ENCODE results near the gene AK5.
"Not testable (repeated sequence)": the region's sequence is repeated elsewhere in the genome, so short reads cannot be mapped to it uniquely, and the experiment has no call there.

AK5 gene

DNA sequence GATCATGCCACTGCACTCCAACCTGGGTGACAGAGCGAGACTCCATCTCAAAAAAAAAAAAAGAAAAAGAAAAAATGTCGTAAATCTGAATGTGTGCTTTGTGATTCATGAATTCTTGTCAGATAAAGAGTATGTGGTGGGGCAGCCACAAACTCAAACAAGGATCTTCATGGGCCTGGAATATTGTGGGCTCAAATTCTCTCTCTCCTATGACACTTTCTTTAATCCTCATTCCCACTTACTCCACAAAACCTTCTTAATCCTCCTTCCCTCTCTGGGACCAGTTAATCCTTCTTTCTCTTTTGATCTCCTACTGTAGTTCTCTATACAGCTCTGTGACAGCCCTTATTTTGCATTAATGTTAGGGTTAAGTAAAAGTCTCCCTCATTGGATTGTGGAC lies 112.3 kb downstream of the AK5 start:
- in situ Hi-C loops (cut with MboI; ENCODE audit: low sequenced_read_pairs) = no loop called here

DNA sequence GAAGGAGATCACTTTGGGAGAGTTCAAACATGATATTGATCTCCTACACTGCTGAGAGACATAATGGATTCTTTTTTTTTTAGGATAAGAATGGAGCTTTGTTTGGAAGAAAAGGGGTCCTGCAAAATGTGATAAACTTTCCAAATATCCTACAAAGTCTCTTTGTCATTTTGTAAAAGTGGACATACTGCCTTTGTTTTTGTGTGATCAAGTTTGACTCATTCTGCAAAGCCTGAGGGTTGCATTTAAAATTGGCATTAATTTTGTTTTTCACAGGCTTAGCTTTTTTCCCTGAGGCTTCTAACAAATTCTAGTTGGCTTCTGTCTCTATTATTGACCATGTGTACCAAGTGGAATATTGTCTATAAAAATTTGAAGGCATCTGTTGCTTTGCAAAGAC lies 113.2 kb downstream of the AK5 start:
- in situ Hi-C loops (cut with MboI; ENCODE audit: low sequenced_read_pairs) = no loop called here

DNA sequence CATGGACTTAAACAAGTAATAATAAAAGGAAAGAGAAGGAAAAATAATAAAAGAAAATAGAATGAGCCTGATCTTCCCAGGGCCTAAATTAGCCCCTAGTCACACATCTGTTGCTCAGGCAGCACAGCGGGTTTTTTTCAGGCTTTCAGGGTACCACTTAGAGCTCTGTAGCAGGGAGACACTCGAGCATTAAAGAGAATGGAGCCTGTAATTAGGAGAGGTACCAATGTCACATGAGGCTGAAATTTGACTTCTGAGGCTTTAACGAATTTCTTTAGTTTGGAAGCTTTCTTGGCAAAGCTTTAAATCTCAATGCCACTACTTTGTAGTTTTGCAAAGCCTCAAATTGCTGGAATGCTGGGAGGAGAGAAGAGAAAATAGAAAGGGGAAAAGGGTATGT lies 116.3 kb downstream of the AK5 start:
- in situ Hi-C loops (cut with MboI; ENCODE audit: low sequenced_read_pairs) = no loop called here

DNA sequence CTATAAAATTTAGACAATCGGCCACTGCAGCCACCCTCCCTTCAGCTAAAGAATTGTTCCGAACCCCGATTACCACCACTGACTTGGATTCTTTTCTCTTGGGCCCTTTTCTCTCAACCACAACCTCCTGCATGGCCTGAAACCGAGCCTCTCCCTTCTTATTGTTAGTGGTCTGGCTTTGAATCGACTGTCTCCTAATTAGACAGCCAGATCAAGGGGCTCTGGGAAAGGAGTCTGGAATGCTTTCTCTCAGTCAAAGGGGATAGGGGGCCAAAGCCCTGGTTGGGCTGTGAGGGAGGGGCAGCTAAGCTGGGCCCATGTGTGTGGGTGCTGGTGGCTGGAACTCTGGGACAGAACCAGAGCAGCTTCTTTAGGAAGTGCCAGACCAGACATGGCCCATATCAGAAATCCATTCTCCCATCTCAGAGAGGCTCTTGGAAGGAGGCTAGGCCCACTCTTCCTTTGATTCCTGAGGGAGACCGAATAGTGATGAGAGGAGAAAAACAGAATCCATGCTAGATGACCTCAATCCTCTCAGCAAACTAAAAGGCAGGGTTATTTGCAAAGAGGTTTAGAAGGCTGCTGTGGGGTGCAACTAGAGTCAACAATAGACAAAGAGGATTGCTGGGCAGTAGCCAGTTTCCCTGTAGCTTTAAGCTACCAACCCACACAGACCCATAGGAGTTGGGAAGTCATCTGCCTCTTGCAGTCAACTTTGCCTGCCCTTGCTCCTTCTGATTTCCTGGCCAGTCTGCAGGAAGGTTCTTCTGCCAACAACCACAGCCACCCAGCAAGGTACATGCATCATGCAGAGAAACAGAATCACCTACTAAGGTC lies 117.6 kb downstream of the AK5 start:
- in situ Hi-C loops (cut with MboI; ENCODE audit: low sequenced_read_pairs) = no loop called here

DNA sequence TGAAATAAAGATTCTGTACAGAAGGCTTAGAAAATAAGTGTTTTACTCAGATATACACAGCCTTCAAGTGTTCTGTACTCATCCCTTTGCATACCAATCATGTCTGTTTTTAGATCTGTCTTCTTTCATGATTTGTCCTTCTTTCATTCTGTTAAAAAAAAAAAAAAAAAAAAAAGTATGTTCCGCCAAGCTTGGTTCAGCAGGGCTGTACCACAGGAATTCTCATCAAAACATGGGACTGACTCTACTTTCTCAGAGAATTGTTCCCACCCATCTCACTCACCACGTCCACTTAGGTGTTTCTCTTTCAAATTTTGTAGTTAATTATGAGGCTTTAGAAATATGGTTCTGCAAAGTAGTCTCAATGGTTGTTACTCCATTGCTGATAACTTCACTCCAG lies 119.0 kb downstream of the AK5 start:
- in situ Hi-C loops (cut with MboI; ENCODE audit: low sequenced_read_pairs) = no loop called here

DNA sequence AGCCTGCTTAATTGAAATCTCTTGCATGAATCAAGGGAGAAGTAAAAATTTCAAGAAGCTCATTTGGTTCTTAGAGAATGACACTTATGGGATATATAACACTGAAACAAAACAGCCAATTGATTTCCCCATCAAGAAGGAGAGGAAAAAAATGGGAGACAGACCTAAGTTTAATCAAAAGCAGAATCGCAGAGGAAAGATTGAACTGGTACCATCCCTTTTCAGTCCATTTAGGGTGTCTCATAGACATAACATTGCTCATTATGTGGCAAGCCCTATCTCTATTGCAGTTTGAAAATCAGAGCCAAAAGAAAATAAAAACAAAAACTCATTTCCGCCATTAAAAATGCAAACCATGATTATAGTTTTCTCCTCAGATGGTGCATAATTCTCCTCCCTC lies 119.6 kb downstream of the AK5 start:
- in situ Hi-C loops (cut with MboI; ENCODE audit: low sequenced_read_pairs) = no loop called here

DNA sequence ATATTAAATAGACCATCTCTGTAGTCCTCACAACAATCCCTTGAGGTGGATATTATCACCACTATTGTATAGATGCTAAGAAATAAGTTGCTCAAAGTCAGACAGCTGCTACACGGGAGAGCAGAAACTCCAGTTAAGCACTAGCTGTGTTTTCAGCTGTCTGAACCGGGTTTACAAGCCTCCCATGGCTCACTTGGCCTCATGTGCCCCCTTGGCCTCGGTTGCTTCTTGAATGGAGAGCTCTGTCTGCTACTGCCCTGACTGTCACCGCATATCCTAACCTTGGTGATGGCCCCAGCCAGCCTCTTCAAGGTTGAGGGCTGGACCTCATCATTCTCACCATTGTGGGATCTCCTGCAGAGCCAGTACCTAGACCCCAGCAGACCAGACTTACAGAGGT lies 123.4 kb downstream of the AK5 start:
- in situ Hi-C loops (cut with MboI; ENCODE audit: low sequenced_read_pairs) = no loop called here

DNA sequence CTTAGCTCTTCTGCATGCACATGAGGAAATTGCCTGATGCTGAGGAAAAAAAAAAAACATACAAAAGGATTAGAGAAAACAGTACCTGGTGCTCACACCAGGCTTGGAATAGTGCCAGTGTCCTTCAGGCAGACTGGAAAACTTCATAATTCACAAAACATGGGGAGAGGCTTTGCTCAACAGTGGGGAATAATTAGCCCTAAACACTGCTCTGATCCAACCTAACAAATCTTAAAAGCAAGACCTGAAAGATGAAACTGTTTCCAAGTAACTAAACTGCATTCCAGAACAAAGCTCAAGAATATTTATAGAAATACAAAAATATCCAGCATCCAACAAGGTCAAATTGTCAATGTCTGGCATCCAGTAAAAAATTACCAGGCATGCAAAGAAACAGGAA lies 124.8 kb downstream of the AK5 start:
- in situ Hi-C loops (cut with MboI; ENCODE audit: low sequenced_read_pairs) = no loop called here

DNA sequence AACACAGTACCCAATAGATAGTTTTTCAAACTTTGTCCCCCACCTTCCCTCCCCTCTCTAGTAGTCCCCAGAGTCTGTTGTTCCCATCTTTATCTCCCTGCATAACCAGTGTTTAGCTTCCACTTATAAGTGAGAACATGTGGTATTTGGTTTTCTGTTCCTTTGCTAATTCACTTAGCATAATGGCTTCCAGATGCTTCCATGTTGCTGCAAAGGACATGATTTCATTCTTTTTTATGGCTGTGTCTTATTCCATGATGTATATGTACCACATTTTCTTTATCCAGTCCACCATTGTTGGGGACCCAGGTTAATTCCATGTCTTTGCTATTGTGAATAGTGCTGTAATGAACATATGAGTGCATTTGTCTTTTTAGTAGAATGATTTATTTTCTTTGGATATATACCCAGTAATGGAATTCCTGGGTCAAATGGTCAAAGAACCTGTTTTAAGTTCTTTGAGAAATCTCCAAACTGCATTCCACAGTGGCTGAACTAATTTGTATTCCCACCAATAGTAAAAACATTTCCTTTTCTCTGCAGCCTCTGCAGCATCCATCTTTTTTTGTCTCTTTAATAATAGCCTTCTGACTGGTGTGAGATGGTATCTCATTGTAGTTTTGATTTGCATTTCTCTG lies 126.0 kb downstream of the AK5 start:
- in situ Hi-C loops (cut with MboI; ENCODE audit: low sequenced_read_pairs) = no loop called here

DNA sequence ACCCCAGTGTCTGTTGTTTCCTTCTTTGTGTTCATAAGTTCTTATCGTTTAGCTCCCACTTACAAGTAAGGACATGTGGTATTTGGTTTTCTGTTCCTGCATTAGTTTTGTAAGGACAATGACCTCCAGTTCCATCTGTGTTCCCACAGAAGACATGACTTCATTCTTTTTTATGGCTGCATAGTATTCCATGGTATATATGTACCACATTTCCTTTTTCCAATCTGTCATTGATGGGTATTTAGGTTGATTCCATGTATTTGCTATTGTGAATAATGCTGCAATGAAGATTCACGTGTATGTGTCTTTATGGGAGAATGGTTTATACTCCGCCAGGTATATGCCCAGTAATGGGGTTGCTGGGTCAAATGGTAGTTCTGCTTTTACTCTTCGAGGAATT lies 127.1 kb downstream of the AK5 start:
- in situ Hi-C loops (cut with MboI; ENCODE audit: low sequenced_read_pairs) = not testable (repeated sequence)

DNA sequence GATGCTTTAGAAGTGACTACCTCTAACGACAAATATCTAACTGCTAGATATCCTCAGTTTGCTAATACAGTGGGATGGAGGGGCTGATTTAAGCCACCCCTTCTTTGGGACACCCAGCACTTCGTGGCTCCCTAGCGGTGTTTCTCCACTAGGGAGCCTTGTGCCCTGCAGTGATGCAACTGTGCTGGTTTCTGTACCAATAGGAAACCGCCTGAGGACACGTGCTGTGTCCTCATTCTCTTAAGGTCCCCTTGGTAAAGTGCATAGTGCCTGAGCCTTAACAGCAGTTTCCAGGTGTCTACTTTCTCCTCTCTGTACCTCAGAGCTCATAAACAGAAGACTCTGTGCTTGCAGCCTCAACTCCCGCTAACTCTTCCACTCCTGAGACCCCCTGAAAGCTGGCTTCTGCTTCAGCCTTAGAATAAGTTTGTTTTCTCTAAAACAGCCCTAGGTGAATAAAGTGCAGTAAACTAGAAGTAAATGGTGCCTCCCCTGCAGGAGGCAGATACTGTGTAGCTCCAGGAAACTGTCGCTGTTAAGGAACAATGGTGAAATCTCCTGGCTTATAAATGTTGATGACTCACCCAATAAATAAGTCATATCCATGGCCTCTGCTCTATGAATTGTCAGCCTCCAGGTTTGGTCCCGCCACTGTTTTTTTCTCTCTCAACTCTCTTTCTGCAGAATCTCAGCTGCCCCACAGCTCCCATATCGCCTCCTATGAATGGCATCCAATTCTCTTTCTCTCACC lies 130.4 kb downstream of the AK5 start:
- in situ Hi-C loops (cut with MboI; ENCODE audit: low sequenced_read_pairs) = no loop called here

DNA sequence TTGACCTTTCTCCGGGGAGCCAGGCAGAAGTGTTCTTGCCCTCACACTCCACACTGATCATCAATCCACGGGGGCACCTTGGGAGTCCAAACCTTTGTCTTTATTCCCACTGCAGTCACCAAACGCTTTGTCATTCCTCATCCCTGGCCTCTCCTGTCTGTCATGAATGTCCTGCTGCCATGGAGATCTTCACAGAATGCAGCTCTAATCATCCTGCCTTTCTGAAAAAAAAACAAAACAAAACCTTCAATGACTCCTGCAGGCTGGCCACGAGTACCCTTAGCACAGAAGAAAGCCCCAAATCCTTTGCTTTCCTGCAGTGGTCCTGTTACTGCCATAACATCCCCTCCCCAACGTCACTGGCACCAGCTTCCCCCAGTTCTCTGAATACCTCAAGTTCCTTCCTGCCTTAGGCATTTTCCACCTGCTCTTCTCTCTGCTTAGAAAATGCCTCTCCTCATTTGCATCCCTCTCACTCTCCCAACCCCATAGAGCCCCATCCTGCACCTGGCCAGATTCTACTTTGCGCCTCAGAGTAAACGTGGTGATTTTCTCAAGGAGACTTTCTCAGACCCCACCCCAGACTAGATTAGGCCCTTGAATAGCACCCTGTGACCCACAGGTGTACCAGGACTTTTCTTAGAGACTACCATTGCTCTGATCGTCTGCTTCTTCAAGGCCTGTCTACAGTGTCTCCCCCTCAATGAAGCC lies 131.2 kb downstream of the AK5 start:
- in situ Hi-C loops (cut with MboI; ENCODE audit: low sequenced_read_pairs) = no loop called here

DNA sequence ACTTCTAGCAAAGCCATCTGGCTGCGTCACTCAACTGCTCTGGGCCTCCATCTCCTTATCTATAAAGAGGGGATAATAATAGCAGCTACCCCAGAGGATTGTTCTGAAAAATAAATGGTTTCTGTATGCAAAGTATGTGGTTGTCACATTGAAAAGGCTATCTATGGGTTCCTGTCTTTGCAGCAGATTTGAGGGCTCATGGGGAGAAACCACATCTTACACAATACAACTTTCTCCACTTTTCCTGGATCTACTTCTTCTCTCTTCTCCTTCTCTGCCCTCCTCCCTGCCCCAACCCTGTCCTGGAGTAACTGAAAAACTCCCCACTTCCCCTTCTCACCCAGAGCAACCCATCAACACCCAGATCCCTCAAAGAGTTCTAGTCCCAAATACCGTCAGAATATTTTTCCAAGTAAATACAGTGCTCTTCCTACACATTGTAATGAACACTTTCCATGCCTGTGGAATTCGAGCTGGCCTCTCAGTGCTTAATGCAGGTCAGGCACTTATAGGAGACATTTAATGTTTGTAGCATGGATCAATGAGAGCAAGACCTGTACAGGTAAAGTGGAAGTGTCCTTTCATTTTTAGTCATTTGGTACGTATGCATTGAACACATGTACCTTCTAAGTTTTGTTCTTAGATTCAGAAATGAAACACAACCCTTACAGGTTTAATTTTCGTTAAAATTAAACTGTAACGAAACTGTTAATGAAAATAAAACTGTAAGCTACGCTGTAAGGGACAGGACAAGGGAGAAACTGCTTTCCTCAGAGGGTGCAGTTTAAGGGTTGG lies 131.9 kb downstream of the AK5 start:
- in situ Hi-C loops (cut with MboI; ENCODE audit: low sequenced_read_pairs) = no loop called here

DNA sequence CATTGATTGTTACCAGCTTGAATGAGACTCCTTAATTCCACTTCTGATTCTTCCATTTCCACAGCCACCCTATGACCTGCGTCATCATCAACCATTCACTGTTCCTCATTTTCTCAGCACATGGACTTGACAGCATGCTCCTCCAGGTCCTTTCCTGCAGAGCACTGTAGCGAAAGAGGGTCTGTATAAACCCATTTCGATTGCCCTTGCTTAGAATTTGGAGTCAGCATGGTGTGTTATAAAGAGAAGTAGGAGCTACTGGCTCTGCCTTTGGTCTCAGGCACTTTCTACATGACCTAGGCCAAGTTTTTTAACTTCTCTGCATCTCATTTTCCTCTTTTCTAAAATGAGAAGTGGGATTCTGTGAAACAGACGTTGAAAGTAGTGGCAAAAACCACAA lies 133.8 kb downstream of the AK5 start:
- in situ Hi-C loops (cut with MboI; ENCODE audit: low sequenced_read_pairs) = no loop called here

DNA sequence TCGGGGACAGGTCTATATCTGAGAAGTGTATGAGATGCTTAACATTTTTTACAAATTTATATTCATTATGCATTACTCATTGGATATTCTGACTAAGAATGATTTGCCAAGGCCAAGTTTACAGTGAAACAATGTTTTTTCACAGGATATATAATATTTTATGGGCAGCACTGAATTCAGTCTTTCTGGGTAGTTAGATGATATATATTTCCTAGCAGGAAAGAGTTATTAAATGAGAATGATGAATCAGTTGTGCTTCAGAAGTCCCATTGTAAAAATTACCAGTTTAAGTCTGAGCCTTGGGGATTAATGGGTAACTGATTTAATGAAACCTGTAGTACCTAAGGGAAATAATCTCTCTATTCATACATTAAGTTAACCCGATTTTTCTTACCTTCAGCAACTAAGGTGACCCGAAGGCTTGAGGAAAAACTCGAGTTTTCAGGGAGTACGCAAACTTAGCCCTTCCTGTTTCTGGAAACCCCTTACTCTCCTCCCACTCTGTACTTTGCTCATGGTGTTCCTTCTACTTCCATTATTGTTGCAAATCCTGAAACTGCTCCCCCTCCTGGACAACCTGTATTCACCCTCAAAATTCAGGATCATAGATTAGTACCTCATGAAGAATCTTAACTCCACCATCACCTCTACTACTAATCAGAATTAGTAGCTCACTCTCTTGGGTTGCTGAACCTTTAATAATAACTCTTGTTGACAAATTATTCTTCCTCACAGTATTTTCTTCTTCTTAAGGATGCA lies 135.1 kb downstream of the AK5 start:
- in situ Hi-C loops (cut with MboI; ENCODE audit: low sequenced_read_pairs) = no loop called here

DNA sequence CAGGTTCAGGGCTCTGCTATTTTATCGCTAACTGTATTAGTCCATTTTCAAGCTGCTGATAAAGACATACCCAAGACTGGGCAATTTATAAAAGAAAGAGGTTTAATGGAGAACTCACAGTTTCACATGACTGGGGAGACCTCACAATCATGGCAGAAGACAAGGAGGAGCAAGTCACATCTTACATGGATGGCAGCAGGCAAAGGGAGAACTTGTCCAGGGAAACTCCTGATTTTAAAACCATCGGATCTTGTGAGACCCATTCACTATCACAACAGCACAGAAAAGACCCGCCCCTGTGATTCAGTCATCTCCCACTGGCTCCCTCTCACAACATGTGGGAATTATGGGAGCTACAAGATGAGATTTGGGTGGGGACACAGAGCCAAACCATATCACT lies 136.2 kb downstream of the AK5 start:
- in situ Hi-C loops (cut with MboI; ENCODE audit: low sequenced_read_pairs) = not testable (repeated sequence)

DNA sequence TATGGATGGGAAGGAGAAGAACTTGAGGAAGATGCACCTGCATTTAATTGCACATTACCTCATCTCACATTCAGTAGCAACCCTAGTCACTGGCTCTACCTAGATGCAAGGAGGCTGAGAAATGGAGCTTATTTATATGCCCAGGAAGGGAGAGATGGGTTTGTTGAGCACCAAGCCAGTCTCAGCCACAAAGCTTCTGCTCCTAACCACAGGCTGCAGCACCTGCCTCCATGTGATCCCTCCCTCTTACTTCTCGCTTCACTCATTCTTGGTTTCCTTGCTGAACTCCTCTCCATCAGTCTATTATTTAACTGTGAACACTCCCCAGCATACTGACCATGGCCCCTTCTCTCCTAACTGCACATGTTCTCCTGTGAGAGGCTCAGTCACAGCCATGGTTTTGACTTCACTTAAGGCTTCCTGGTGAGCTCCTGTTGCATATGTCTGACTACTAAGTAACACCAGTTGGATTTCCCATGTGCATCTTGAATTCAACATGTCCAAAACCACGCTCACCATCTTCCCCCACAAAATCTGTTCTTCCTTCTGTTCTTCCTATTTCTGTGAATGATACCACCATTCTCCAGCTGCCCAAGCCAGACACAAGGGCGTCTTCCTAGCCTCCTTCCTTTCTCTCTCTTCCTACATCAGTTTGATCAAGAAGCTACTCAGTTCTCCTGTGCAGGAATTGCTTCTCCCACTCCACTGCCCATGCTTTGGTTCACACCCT lies 139.8 kb downstream of the AK5 start:
- in situ Hi-C loops (cut with MboI; ENCODE audit: low sequenced_read_pairs) = no loop called here

DNA sequence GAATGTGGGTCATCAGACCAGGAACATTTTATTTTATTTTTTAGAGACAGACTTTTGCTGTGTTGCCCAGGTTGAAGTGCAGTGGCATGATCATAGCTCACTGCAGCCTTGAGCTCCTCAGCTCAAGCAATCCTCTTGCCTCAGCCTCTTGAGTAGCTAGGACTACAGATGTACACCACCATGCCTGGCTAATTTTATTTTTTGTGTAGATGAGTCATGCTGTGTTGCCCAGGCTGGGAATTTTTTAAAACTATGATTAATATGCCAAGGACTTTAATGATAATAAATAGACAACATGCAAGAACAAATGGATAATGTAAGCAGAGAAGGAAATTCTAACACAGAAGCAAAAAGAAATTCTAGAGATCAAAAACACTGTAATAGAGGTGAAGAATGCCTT lies 142.4 kb downstream of the AK5 start:
- in situ Hi-C loops (cut with MboI; ENCODE audit: low sequenced_read_pairs) = no loop called here

DNA sequence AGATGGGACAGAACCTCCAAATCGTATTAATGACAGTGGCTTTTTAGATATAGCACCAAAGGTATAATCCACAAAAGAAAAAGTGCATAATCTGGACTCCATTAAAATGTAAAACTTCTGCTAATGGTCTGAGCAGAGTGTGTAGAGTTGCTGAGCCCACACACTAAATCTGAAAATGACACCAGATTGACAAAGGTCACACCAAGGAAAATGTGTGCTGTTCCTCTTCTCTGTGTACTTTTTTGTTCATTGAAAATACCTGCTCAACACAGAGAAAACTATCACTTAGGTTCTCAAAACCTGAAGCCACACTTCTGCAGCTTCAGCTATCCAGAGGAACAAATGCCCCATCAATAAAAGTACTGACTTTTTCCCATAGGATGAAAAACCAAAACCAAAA lies 146.2 kb downstream of the AK5 start:
- in situ Hi-C loops (cut with MboI; ENCODE audit: low sequenced_read_pairs) = no loop called here
